Measurements from ENCODE around the gene MAP1B. TPM values are rescaled to one million over a fixed set of nuclear protein-coding genes. Genes with fewer than 3 reads are reported as not detected.
"Not testable (repeated sequence)": the region's sequence is repeated elsewhere in the genome, so short reads cannot be mapped to it uniquely, and the experiment has no call there.

MAP1B gene
- polyA plus RNA-seq, 3 donors = 0.02 TPM; not detected in 2

DNA sequence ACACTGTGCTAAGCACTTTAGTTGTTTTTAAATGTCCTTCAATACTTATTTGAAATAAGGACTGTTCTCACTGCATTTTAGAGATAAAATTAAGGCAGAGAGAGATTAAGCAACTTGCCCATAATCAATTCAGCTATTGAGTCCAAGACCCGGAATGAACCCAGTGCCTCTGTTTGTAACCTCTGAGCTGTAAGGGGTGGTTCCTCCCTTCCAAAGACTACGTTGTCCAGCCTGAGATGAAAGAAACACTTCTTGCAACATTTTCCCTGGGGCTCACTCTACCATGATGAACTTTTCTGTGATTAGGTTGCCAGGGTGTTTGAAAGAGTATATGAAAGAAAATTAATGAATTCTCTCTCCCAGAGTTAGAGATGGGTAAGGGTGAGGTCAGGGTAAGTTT is 22.0 kb upstream of the MAP1B start:
- peaks cover 8 to 21% (median 14%) of the 10 kb centered on the region in 3 donors for H3K27me3 Mint-ChIP-seq (ENCODE audit: low read depth in 3 of 3)
- H3K4me3 ChIP-seq (replicated peaks in 1 of 3; ENCODE audit: low read depth in 2 of 3, low read length in 3 of 3) = no peak overlapping the region
- H4K20me1 ChIP-seq (ENCODE audit: insufficient read depth, low read length) = no peaks in the 10 kb centered on the region
- H3K36me3 Mint-ChIP-seq = no peaks in the 10 kb centered on the region
- H3K9ac ChIP-seq (ENCODE audit: insufficient read depth, low read length, poor library complexity, severe bottlenecking) = no peak overlapping the region
- intact Hi-C loops (cut with micrococcal nuclease) = no loop called here
- H3K27ac Mint-ChIP-seq = no peak overlapping the region
- peaks cover 0 to 4% (median 0%) of the 10 kb centered on the region in 7 donors for H3K9me3 Mint-ChIP-seq
- no peak overlapping the region for H3K4me3 Mint-ChIP-seq
- DNase-seq = no peak
- WGBS (ENCODE audit: insufficient coverage) = no CpG with 5 or more reads among the region's 2 CpGs
- H3K27ac ChIP-seq (ENCODE audit: low read depth in 1 of 2, low read length in 2 of 2) = no peak overlapping the region
- no peaks in the 10 kb centered on the region for H3K79me2 ChIP-seq (ENCODE audit: insufficient read depth, low read length)
- no peak overlapping the region for H3K4me2 ChIP-seq (replicated peaks; ENCODE audit: extremely low read depth, low read length, poor library complexity, severe bottlenecking)
- H2AFZ ChIP-seq (ENCODE audit: insufficient read depth, low read depth, low read length, poor library complexity, severe bottlenecking) = no peak overlapping the region
- no peaks in the 10 kb centered on the region for H3K4me1 ChIP-seq (ENCODE audit: control insufficient read depth in 1 of 2, insufficient read depth in 2 of 2, low read length in 2 of 2)
- peaks cover 5 to 7% of the 10 kb centered on the region in 2 donors for H3K27me3 ChIP-seq (ENCODE audit: control insufficient read depth in 2 of 2, insufficient read depth in 2 of 2, low read length in 2 of 2)
- no peaks in the 10 kb centered on the region for H3K36me3 ChIP-seq (replicated peaks in 1 of 2; ENCODE audit: control insufficient read depth in 1 of 2, insufficient read depth in 2 of 2, low read length in 2 of 2)
- H3K4me1 Mint-ChIP-seq = no peaks in the 10 kb centered on the region
- TF ChIP-seq, protein P1, sequence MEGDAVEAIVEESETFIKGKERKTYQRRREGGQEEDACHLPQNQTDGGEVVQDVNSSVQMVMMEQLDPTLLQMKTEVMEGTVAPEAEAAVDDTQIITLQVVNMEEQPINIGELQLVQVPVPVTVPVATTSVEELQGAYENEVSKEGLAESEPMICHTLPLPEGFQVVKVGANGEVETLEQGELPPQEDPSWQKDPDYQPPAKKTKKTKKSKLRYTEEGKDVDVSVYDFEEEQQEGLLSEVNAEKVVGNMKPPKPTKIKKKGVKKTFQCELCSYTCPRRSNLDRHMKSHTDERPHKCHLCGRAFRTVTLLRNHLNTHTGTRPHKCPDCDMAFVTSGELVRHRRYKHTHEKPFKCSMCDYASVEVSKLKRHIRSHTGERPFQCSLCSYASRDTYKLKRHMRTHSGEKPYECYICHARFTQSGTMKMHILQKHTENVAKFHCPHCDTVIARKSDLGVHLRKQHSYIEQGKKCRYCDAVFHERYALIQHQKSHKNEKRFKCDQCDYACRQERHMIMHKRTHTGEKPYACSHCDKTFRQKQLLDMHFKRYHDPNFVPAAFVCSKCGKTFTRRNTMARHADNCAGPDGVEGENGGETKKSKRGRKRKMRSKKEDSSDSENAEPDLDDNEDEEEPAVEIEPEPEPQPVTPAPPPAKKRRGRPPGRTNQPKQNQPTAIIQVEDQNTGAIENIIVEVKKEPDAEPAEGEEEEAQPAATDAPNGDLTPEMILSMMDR (IDR thresholded peaks at IDR 0.05) = no peak
- no peaks in the 10 kb centered on the region for H3K9me3 ChIP-seq (replicated peaks in 1 of 2; ENCODE audit: control insufficient read depth in 1 of 2, insufficient read depth in 1 of 2, low read length in 2 of 2)

DNA sequence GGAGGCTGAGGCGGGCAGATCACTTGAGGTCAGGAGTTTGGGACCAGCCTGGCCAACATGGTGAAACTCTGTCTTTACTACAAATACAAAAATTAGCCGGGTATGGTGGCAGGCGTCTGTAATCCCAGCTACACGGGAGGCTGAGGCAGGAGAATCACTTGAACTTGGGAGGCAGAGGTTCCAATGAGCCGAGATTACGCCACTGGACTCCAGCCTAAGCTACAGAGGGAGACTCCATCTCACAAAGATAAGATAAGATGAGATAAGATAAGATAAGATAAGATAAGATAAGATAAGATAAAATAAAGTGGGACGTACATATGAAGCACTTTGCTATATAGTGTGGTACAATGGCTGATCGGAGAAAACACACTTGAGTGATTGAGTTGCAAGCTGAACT is 17.6 kb upstream of the MAP1B start:
- intact Hi-C loops (cut with micrococcal nuclease); H3K27ac Mint-ChIP-seq; H3K4me1 Mint-ChIP-seq; H3K27ac ChIP-seq (ENCODE audit: low read depth in 1 of 2, low read length in 2 of 2); H3K4me3 Mint-ChIP-seq; H3K36me3 ChIP-seq (replicated peaks in 1 of 2; ENCODE audit: control insufficient read depth in 1 of 2, insufficient read depth in 2 of 2, low read length in 2 of 2); H3K9ac ChIP-seq (ENCODE audit: insufficient read depth, low read length, poor library complexity, severe bottlenecking); H4K20me1 ChIP-seq (ENCODE audit: insufficient read depth, low read length); H3K27me3 ChIP-seq (ENCODE audit: control insufficient read depth in 2 of 2, insufficient read depth in 2 of 2, low read length in 2 of 2); H3K4me3 ChIP-seq (replicated peaks in 1 of 3; ENCODE audit: low read depth in 2 of 3, low read length in 3 of 3); H3K4me2 ChIP-seq (replicated peaks; ENCODE audit: extremely low read depth, low read length, poor library complexity, severe bottlenecking); H3K9me3 ChIP-seq (replicated peaks in 1 of 2; ENCODE audit: control insufficient read depth in 1 of 2, insufficient read depth in 1 of 2, low read length in 2 of 2); H2AFZ ChIP-seq (ENCODE audit: insufficient read depth, low read depth, low read length, poor library complexity, severe bottlenecking); DNase-seq; H3K79me2 ChIP-seq (ENCODE audit: insufficient read depth, low read length); H3K36me3 Mint-ChIP-seq; H3K9me3 Mint-ChIP-seq; H3K4me1 ChIP-seq (ENCODE audit: control insufficient read depth in 1 of 2, insufficient read depth in 2 of 2, low read length in 2 of 2): not testable (repeated sequence)
- peaks cover 2 to 10% (median 3%) of the 10 kb centered on the region in 3 donors for H3K27me3 Mint-ChIP-seq (ENCODE audit: low read depth in 3 of 3)
- WGBS (ENCODE audit: insufficient coverage) = 91% methylated on average over 4 of the region's 8 CpGs
